CD4-positive, alpha-beta T cell (primary cell): ENCODE data around the gene STPG2. TPM values are rescaled to one million over a fixed set of nuclear protein-coding genes. Genes with fewer than 3 reads are reported as not detected.

Source experiments
- ATAC-seq: fragments of 200-7000 bp; cut with Tn5 transposase; one replicate; pipeline ENCODE4 v1.10.0; 2022; ENCODE audit warnings: mild to moderate bottlenecking; ENCODE audit not compliant: poor library complexity
- CTCF ChIA-PET: fragments of 350-600 bp; sonication (Branson Sonifier 250); formaldehyde crosslinking; loops from one replicate; lab custom pipeline; 2021; ENCODE audit warnings: antibody characterized with exemption, inconsistent platforms; lab: Charles Lee
- POLR2A ChIA-PET: fragments of 350-600 bp; sonication (Branson Sonifier 250); formaldehyde crosslinking; loops from one replicate; lab custom pipeline; 2021; ENCODE audit warnings: antibody characterized with exemption, inconsistent platforms; lab: Charles Lee
- DNase-seq, 14 experiments: peaks; one replicate each; pipeline ENCODE4 v3.0.0-alpha.2; 2013 to 2020; ENCODE audit warnings: mixed read lengths in 2 of 14
- H3K27ac ChIP-seq, 2 donors: one replicate each; pipeline versions ENCODE4 v1.5.1 to v1.7.0; 2013; ENCODE audit warnings: low read length in 2 of 2, low read depth in 1 of 2, mild to moderate bottlenecking in 1 of 2
- H3K27me3 ChIP-seq, 2 experiments: 1 replicate in 1 of 2; 2 replicates in 1 of 2; pipeline versions ENCODE4 v1.6.1 to v1.7.0; 2013; ENCODE audit warnings: low read length in 2 of 2, control low read depth in 1 of 2, mild to moderate bottlenecking in 1 of 2, moderate library complexity in 1 of 2; ENCODE audit not compliant: insufficient read depth in 2 of 2, control insufficient read depth in 1 of 2
- H3K36me3 ChIP-seq: one replicate; pipeline ENCODE4 v1.6.1; 2013; ENCODE audit warnings: low read length, control low read depth; ENCODE audit not compliant: insufficient read depth
- H3K4me1 ChIP-seq: one replicate; pipeline ENCODE4 v1.6.1; 2013; ENCODE audit warnings: low read length, control low read depth; ENCODE audit not compliant: insufficient read depth
- H3K4me3 ChIP-seq: one replicate; pipeline ENCODE4 v1.5.1; 2013; ENCODE audit warnings: mild to moderate bottlenecking, low read length, moderate library complexity
- H3K9me3 ChIP-seq, 2 experiments: 1 replicate in 1 of 2; 2 replicates in 1 of 2; pipeline versions ENCODE4 v1.6.1 to v1.7.0; 2013; ENCODE audit warnings: low read length in 2 of 2, mild to moderate bottlenecking in 2 of 2, control low read depth in 1 of 2, moderate library complexity in 1 of 2; ENCODE audit not compliant: control insufficient read depth in 1 of 2, insufficient read depth in 1 of 2
- H3K27ac Mint-ChIP-seq: one replicate; pipeline ENCODE4 v1.8.0; 2020; ENCODE audit warnings: mixed read lengths
- H3K27me3 Mint-ChIP-seq: one replicate; pipeline ENCODE4 v1.8.0; 2021; ENCODE audit warnings: mixed read lengths
- H3K36me3 Mint-ChIP-seq: one replicate; pipeline ENCODE4 v1.8.0; 2021; ENCODE audit warnings: low read depth, mixed read lengths
- H3K4me1 Mint-ChIP-seq: one replicate; pipeline ENCODE4 v1.8.0; 2021; ENCODE audit warnings: low read depth, mixed read lengths
- H3K4me3 Mint-ChIP-seq: one replicate; pipeline ENCODE4 v1.8.0; 2020; ENCODE audit warnings: mild to moderate bottlenecking, mixed read lengths
- H3K9me3 Mint-ChIP-seq: one replicate; pipeline ENCODE4 v1.8.0; 2020; ENCODE audit warnings: mixed read lengths
- intact Hi-C, 2 experiments: fragments of 100-400 bp; cut with DNase I in 1 of 2; cut with micrococcal nuclease in 1 of 2; formaldehyde crosslinking; loops; one replicate each; pipeline versions ENCODE4 v1.15.1 to v1.9.0; 2023 to 2025; cut with DNase I, micrococcal nuclease
- total RNA-seq, 174 experiments: library from RNA in 2 of 174; stranded (reverse) in 2 of 174; gene quantifications; one replicate each; pipeline ENCODE4 v1.2.3 and lab custom pipeline; 2021 to 2026
- TF ChIP-seq, protein P1 (sequence below): fragments of 200-600 bp; IDR thresholded peaks from one replicate; pipeline ENCODE4 v1.8.0; 2022; ENCODE audit warnings: antibody characterized with exemption, mild to moderate bottlenecking

The STPG2 gene
- total RNA-seq, 2 experiments from 2014 or later, result 0.22 to 0.28 TPM

DNA sequence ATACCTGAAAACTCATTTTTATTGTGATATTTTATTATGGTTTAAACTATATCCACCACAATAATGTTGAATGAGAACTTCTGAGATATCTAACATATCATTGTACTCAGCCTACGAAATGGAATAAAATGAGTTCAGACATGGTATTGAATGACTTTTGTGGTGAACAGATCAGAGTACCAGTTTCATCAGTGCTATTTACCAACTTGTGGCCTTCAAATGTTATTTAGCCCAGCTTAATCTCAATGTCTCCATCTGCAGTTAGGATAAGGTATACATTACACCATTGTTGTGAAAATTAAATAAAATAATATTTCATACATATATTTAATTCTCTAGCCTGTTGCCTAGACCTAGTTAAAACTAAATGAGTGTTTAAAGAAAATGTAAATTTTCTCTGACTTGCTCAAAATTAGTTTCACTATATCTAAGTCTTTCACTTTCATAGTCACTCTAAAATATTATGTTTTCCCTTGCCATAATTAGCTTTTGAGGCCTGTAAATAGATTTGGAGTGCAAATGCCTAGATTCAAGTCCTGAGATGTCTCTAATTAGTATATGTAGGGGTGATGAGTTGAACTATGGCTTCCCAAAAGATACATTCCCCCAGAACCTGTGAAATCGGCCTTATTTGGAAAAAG, 594.2 kb downstream of the STPG2 start:
- H3K4me1 ChIP-seq, result no peaks in the 10 kb centered on the region
- no peak overlapping the region for H3K4me3 ChIP-seq
- no peak for ATAC-seq
- no peaks in the 10 kb centered on the region for H3K36me3 ChIP-seq
- ChIA-PET POLR2A (no interaction called here), CTCF (no interaction called here)
- Mint-ChIP-seq H3K9me3 (peaks cover 13% of the 10 kb centered on the region), H3K4me3 (no peak overlapping the region), H3K27ac (no peak overlapping the region), H3K4me1 (no peaks in the 10 kb centered on the region), H3K27me3 (no peaks in the 10 kb centered on the region), H3K36me3 (no peaks in the 10 kb centered on the region)
- H3K27ac ChIP-seq, result no peak overlapping the region
- intact Hi-C loops, result no loop called here
- H3K9me3 ChIP-seq, result peaks cover 0 to 10% of the 10 kb centered on the region in 2 experiments
- no peaks in the 10 kb centered on the region for H3K27me3 ChIP-seq
- DNase-seq, result no peak
- TF ChIP-seq, protein P1, sequence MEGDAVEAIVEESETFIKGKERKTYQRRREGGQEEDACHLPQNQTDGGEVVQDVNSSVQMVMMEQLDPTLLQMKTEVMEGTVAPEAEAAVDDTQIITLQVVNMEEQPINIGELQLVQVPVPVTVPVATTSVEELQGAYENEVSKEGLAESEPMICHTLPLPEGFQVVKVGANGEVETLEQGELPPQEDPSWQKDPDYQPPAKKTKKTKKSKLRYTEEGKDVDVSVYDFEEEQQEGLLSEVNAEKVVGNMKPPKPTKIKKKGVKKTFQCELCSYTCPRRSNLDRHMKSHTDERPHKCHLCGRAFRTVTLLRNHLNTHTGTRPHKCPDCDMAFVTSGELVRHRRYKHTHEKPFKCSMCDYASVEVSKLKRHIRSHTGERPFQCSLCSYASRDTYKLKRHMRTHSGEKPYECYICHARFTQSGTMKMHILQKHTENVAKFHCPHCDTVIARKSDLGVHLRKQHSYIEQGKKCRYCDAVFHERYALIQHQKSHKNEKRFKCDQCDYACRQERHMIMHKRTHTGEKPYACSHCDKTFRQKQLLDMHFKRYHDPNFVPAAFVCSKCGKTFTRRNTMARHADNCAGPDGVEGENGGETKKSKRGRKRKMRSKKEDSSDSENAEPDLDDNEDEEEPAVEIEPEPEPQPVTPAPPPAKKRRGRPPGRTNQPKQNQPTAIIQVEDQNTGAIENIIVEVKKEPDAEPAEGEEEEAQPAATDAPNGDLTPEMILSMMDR, result no peak

DNA sequence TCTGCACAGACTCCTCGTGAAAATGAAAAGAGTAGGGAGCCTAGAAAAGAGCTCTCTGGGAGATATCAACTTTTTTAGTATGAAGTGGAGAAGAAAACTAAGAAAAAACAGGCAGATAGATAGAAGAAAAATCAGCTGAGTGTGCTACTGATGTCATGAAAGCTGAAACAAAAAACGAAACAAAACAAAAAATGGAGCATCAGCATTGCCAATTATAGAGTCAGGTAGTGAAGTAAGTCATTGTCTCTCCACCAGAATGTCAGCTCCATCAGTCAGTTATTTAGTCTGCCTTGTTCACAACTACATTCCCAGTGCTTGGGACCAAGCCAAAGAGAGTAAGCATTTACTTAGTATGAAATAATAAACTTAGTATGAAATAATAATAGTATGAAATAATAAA, 595.1 kb downstream of the STPG2 start:
- H3K4me3 Mint-ChIP-seq, result no peak overlapping the region
- no peaks in the 10 kb centered on the region for H3K4me1 Mint-ChIP-seq
- TF ChIP-seq, protein P1, result no peak
- ATAC-seq (no peak), DNase-seq (no peak)
- H3K9me3 Mint-ChIP-seq, result peaks cover 17% of the 10 kb centered on the region
- CTCF ChIA-PET, result no interaction called here
- no peaks in the 10 kb centered on the region for H3K36me3 ChIP-seq
- no peaks in the 10 kb centered on the region for H3K27me3 Mint-ChIP-seq
- H3K27me3 ChIP-seq, result no peaks in the 10 kb centered on the region
- no peaks in the 10 kb centered on the region for H3K4me1 ChIP-seq
- H3K4me3 ChIP-seq, result no peak overlapping the region
- POLR2A ChIA-PET, result no interaction called here
- peaks cover 0 to 10% of the 10 kb centered on the region in 2 experiments for H3K9me3 ChIP-seq
- no peak overlapping the region for H3K27ac ChIP-seq
- no peak overlapping the region for H3K27ac Mint-ChIP-seq
- intact Hi-C loops, result no loop called here
- H3K36me3 Mint-ChIP-seq, result no peaks in the 10 kb centered on the region

DNA sequence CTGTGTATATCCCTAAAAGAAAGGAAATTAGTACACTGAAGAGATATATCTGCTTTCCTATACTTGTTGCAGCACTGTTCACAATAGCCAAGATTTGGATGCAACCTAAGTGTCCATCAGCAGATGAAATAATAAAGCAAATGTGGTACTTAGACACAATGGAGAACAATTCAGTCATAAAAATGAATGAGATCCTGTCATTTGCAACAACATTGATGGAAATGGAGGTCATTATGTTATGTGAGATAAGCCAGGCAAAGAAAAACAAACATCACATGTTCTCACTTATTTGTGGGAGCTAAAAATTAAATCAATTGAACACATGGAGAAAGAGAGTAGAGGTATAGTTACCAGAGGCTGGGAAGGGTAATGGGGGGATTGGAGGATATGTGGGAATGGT, 611.9 kb downstream of the STPG2 start:
- no peaks in the 10 kb centered on the region for H3K4me1 ChIP-seq
- TF ChIP-seq, protein P1, result no peak
- Mint-ChIP-seq H3K27me3 (no peaks in the 10 kb centered on the region), H3K9me3 (peaks cover 11% of the 10 kb centered on the region), H3K36me3 (no peaks in the 10 kb centered on the region), H3K4me1 (no peaks in the 10 kb centered on the region), H3K27ac (no peak overlapping the region), H3K4me3 (no peak overlapping the region)
- H3K9me3 ChIP-seq, result no peaks in the 10 kb centered on the region
- DNase-seq (no peak), ATAC-seq (no peak)
- no peaks in the 10 kb centered on the region for H3K27me3 ChIP-seq
- no peaks in the 10 kb centered on the region for H3K36me3 ChIP-seq
- intact Hi-C loops, result no loop called here
- H3K4me3 ChIP-seq, result no peak overlapping the region
- H3K27ac ChIP-seq, result no peak overlapping the region
- POLR2A ChIA-PET, result no interaction called here
- CTCF ChIA-PET, result no interaction called here
